Measurements from ENCODE around the gene GNA12.

The GNA12 gene

DNA sequence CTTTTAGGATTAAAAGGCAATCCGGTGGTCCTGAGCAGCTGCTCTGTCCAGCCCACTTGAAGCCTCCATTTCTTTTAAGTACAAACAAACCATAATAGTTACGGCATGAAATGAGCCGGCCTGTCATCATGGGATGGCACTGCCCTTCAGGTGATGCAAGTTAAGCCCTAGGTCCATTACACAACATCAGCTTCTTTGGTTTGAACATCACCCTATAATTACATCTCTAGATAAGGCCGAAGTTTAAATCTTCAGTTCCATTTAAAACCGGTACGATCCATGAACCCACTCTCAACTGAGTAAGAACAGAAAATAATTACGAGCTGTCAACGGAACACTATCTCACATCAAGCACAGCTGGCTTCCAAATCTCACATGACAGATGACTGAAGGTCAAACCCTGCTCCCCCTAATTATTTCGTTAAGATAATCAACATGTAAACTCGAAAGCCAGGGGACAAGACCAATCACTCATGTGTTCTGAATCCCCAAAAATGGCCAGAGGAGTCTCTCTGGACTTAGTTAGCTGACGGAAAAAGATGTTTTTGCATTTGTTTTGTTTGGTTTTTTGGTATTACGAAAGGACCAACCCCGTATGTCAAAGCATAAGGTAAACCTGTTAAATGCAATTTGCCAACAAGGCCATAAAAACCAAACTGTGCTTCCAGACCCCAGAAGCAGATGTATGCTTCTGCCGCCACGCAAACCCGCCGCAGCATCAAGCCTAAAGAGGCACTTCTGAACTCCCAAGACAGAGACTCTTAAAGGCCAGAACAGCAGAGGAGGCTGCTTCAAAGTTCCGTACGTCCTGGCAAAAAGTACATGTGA is 10.8 kb downstream of the GNA12 start:
- TF ChIP-seq FOXP2 (optimal IDR thresholded peaks at IDR 0.05; ENCODE audit: borderline replicate concordance, extremely low read depth, extremely low read length, insufficient read depth) (no peak), TAF1 (IDR thresholded peaks at IDR 0.05; ENCODE audit: borderline replicate concordance, insufficient read depth, low read length) (no peak), POLR2AphosphoS5 (IDR thresholded peaks at IDR 0.05; ENCODE audit: low read depth, low read length) (no peak), SIN3A (IDR thresholded peaks at IDR 0.05; ENCODE audit: borderline replicate concordance, insufficient read depth, low read length) (no peak)
- TF ChIP-seq, protein P1, sequence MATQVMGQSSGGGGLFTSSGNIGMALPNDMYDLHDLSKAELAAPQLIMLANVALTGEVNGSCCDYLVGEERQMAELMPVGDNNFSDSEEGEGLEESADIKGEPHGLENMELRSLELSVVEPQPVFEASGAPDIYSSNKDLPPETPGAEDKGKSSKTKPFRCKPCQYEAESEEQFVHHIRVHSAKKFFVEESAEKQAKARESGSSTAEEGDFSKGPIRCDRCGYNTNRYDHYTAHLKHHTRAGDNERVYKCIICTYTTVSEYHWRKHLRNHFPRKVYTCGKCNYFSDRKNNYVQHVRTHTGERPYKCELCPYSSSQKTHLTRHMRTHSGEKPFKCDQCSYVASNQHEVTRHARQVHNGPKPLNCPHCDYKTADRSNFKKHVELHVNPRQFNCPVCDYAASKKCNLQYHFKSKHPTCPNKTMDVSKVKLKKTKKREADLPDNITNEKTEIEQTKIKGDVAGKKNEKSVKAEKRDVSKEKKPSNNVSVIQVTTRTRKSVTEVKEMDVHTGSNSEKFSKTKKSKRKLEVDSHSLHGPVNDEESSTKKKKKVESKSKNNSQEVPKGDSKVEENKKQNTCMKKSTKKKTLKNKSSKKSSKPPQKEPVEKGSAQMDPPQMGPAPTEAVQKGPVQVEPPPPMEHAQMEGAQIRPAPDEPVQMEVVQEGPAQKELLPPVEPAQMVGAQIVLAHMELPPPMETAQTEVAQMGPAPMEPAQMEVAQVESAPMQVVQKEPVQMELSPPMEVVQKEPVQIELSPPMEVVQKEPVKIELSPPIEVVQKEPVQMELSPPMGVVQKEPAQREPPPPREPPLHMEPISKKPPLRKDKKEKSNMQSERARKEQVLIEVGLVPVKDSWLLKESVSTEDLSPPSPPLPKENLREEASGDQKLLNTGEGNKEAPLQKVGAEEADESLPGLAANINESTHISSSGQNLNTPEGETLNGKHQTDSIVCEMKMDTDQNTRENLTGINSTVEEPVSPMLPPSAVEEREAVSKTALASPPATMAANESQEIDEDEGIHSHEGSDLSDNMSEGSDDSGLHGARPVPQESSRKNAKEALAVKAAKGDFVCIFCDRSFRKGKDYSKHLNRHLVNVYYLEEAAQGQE (IDR thresholded peaks at IDR 0.05; ENCODE audit: insufficient read depth in 1 of 2, low read depth in 2 of 2, low read length in 2 of 2), result no peak

DNA sequence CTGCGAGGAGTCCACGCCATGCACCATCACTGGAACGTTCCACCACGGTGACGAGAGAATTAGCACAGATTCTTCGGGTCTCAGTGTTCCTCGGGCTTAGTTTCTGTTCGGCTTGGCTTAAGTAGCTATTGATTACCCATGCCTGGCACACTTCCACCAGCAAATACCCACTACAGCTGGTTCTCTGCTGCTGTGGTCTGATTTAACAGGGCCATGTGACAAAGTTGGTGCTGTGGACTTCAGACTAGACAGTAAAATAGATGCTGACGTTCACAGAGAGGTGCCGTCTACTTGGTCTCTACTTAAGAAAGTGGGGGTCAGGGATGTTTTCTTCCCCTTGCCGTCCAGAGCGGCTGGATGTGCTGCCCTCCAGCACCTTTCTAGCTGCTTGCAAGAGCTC is 11.6 kb downstream of the GNA12 start:
- TF ChIP-seq POLR2AphosphoS5 (IDR thresholded peaks at IDR 0.05; ENCODE audit: low read depth, low read length) (no peak), FOXP2 (optimal IDR thresholded peaks at IDR 0.05; ENCODE audit: borderline replicate concordance, extremely low read depth, extremely low read length, insufficient read depth) (no peak), TAF1 (IDR thresholded peaks at IDR 0.05; ENCODE audit: borderline replicate concordance, insufficient read depth, low read length) (no peak), SIN3A (IDR thresholded peaks at IDR 0.05; ENCODE audit: borderline replicate concordance, insufficient read depth, low read length) (no peak)
- TF ChIP-seq, protein P1 (IDR thresholded peaks at IDR 0.05; ENCODE audit: insufficient read depth in 1 of 2, low read depth in 2 of 2, low read length in 2 of 2), result no peak

DNA sequence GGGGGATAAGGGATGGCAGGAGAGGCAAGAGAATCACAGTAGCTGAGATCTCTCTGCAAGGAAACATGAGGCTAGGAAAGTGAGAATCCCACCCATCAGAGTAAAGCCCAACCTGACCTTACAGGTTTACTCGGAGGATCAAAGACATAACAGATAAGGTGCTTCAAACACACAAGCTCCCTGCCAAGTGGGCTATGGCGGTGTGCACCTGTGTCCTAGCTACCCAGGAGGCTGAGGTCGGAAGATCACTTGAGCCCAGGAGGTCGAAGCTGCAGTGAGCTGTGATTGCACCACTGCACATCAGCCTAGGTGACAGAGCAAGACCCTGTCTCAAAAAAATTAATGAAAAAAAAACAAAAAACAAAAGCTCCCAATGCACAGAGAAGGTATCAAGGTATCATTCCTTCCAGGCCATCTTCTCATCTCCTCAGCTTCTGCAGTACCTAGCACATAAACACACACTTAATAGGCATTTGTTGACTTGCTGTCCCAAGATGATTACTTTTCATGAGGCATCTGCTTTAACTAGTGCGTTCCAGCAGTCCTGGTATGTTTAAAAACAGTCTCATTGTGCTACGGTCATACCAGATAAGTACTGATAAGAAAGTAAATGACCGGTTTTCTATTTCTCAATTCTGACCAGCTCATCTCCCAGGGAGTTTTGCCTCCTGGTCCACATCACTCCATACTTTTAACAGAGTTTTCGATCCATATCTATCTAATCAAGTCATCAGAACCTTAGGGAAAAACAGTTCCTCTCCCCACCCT is 13.3 kb downstream of the GNA12 start:
- TF ChIP-seq SIN3A (IDR thresholded peaks at IDR 0.05; ENCODE audit: borderline replicate concordance, insufficient read depth, low read length) (no peak), TAF1 (IDR thresholded peaks at IDR 0.05; ENCODE audit: borderline replicate concordance, insufficient read depth, low read length) (no peak), FOXP2 (optimal IDR thresholded peaks at IDR 0.05; ENCODE audit: borderline replicate concordance, extremely low read depth, extremely low read length, insufficient read depth) (no peak), POLR2AphosphoS5 (IDR thresholded peaks at IDR 0.05; ENCODE audit: low read depth, low read length) (no peak)
- TF ChIP-seq, protein P1 (IDR thresholded peaks at IDR 0.05; ENCODE audit: insufficient read depth in 1 of 2, low read depth in 2 of 2, low read length in 2 of 2), result no peak

DNA sequence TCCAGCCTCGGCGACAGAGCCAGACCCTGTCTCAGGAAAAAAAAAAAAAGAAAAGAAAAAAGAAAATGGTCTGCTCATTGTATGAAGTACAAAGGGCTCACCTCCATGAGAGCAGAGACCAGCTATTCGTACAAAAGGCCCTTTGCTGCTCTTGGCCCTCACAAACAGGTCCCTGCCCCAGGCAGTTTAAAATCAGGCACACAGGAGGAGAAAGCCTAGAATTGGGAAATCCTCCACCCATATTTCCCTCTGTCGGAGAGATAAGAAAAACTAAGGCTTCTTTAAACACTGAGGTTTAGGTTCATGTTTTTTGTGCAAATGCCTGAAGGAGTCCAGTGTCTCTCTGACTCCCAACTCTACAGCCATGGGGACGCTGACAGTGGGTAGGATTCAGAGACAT is 15.1 kb downstream of the GNA12 start:
- no peak for TF ChIP-seq TAF1 (IDR thresholded peaks at IDR 0.05; ENCODE audit: borderline replicate concordance, insufficient read depth, low read length)
- TF ChIP-seq, protein P1 (IDR thresholded peaks at IDR 0.05; ENCODE audit: insufficient read depth in 1 of 2, low read depth in 2 of 2, low read length in 2 of 2), result no peak
- no peak for TF ChIP-seq POLR2AphosphoS5 (IDR thresholded peaks at IDR 0.05; ENCODE audit: low read depth, low read length)
- no peak for TF ChIP-seq SIN3A (IDR thresholded peaks at IDR 0.05; ENCODE audit: borderline replicate concordance, insufficient read depth, low read length)
- no peak for TF ChIP-seq FOXP2 (optimal IDR thresholded peaks at IDR 0.05; ENCODE audit: borderline replicate concordance, extremely low read depth, extremely low read length, insufficient read depth)

Data from PFSK-1 (cell line).